Rectal smooth muscle tissue (tissue), 1 donor: ENCODE results near the gene SMOC1.

Experiments
- H3K27ac ChIP-seq: one replicate; pipeline ENCODE4 v1.7.0; 2013; ENCODE audit warnings: low read depth, low read length, inconsistent platforms
- H3K27me3 ChIP-seq: one replicate; pipeline ENCODE4 v1.7.0; 2013; ENCODE audit warnings: low read length; ENCODE audit not compliant: control insufficient read depth, insufficient read depth
- H3K36me3 ChIP-seq: one replicate; pipeline ENCODE4 v1.7.0; 2013; ENCODE audit warnings: low read length; ENCODE audit not compliant: control insufficient read depth, insufficient read depth
- H3K4me1 ChIP-seq: one replicate; pipeline ENCODE4 v1.7.0; 2013; ENCODE audit warnings: low read length; ENCODE audit not compliant: control insufficient read depth, insufficient read depth
- H3K4me3 ChIP-seq: one replicate; pipeline ENCODE4 v1.7.0; 2013; ENCODE audit warnings: low read length
- H3K9ac ChIP-seq: one replicate; pipeline ENCODE4 v1.7.0; 2013; ENCODE audit warnings: low read length

The SMOC1 gene

GRCh38 chr14:69917287-69917686 lies 38.1 kb downstream of the SMOC1 start:
- Histone ChIP-seq H3K4me3 (no peak overlapping the region), H3K27me3 (no peaks in the 10 kb centered on the region), H3K9ac (no peak overlapping the region), H3K36me3 (no peaks in the 10 kb centered on the region), H3K4me1 (no peaks in the 10 kb centered on the region), H3K27ac (no peak overlapping the region)

- no peak overlapping the region for H3K27ac ChIP-seq
Observed at GRCh38 chr14:69919815-69920214, 40.6 kb downstream of the SMOC1 start.

DNA sequence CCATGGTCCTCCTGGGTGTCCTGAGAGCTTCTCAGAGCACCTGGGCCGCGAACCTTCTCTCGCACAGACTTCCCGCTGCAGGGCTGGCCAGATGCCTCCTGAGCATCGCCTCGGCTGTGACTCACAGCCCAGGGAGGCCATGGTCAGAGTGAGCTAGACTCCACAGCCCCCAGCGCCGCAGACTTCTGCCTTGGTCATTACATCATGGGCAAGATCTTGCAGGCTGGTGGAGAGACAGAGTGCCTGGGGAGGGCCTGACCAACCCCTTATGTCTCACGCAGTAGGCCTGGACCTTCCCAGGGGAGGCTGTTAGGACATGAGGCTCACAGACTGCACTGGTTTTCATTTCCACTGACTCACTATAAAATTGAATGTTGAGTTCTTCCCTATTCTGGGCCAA lies 41.8 kb downstream of the SMOC1 start:
- Histone ChIP-seq H3K4me3 (no peak overlapping the region), H3K4me1 (no peaks in the 10 kb centered on the region), H3K27me3 (no peaks in the 10 kb centered on the region), H3K36me3 (no peaks in the 10 kb centered on the region), H3K9ac (no peak overlapping the region), H3K27ac (no peak overlapping the region)

More at GRCh38 chr14:69919815-69920214, 40.6 kb downstream of the SMOC1 start:
- no peak overlapping the region for H3K9ac ChIP-seq
- H3K36me3 ChIP-seq = no peaks in the 10 kb centered on the region
- H3K4me1 ChIP-seq = no peaks in the 10 kb centered on the region
- no peaks in the 10 kb centered on the region for H3K27me3 ChIP-seq
- no peak overlapping the region for H3K4me3 ChIP-seq

GRCh38 chr14:69922198-69922597 lies 43.0 kb downstream of the SMOC1 start:
- H3K4me3 ChIP-seq = no peak overlapping the region
- no peaks in the 10 kb centered on the region for H3K36me3 ChIP-seq
- no peaks in the 10 kb centered on the region for H3K4me1 ChIP-seq
- no peak overlapping the region for H3K9ac ChIP-seq
- H3K27me3 ChIP-seq = no peaks in the 10 kb centered on the region
- no peak overlapping the region for H3K27ac ChIP-seq

GRCh38 chr14:69924201-69924600 lies 45.0 kb downstream of the SMOC1 start:
- Histone ChIP-seq H3K27me3 (no peaks in the 10 kb centered on the region), H3K27ac (no peak overlapping the region), H3K4me3 (no peak overlapping the region), H3K9ac (no peak overlapping the region), H3K4me1 (no peaks in the 10 kb centered on the region), H3K36me3 (no peaks in the 10 kb centered on the region)

- no peak overlapping the region for H3K27ac ChIP-seq
- H3K27me3 ChIP-seq = peaks cover 2% of the 10 kb centered on the region
- no peaks in the 10 kb centered on the region for H3K36me3 ChIP-seq
Observed at GRCh38 chr14:69928111-69928523, 48.9 kb downstream of the SMOC1 start.

DNA sequence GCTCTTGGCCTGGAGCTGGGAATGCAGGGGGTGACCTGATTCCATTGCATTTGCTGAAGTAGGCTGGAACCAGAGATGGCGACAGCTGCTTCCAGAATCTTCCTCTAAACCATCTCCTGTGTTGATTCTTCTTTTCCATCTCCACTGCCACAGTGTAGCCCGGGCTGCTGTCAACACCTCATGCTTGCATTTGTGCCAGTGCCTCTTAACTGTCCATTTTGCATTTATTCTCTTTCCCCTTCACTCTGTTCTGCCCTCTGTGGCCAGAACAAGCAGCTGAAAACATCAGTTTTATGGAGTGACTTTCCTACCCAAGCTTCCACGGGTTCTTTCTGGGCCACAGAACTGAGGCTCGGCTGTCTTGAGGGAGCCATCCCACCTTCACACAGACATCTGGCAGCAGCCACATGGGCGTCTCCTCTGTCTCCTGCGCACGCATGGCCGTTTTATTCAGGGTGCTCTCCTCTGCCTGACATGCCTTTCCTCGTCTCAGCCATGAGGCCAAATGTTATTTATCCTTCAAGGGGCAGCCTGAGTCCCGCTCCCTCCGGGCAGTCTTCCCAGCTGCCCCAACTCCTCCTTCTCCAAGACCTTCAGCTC lies 51.7 kb downstream of the SMOC1 start:
- H3K4me1 ChIP-seq = no peaks in the 10 kb centered on the region
- peaks cover 3% of the 10 kb centered on the region for H3K27me3 ChIP-seq
- no peak overlapping the region for H3K4me3 ChIP-seq
- H3K9ac ChIP-seq = no peak overlapping the region
- H3K27ac ChIP-seq = no peak overlapping the region
- no peaks in the 10 kb centered on the region for H3K36me3 ChIP-seq

More at GRCh38 chr14:69928111-69928523, 48.9 kb downstream of the SMOC1 start:
- Histone ChIP-seq H3K9ac (no peak overlapping the region), H3K4me3 (no peak overlapping the region), H3K4me1 (no peaks in the 10 kb centered on the region)

GRCh38 chr14:69931960-69932359 lies 52.7 kb downstream of the SMOC1 start:
- Histone ChIP-seq H3K4me1 (no peaks in the 10 kb centered on the region), H3K9ac (no peak overlapping the region), H3K36me3 (no peaks in the 10 kb centered on the region), H3K4me3 (no peak overlapping the region), H3K27me3 (peaks cover 6% of the 10 kb centered on the region), H3K27ac (no peak overlapping the region)

- no peaks in the 10 kb centered on the region for H3K4me1 ChIP-seq
- H3K27ac ChIP-seq = no peak overlapping the region
- H3K27me3 ChIP-seq = peaks cover 6% of the 10 kb centered on the region
- no peak overlapping the region for H3K9ac ChIP-seq
- no peaks in the 10 kb centered on the region for H3K36me3 ChIP-seq
- no peak overlapping the region for H3K4me3 ChIP-seq
Observed at GRCh38 chr14:69932391-69932790, 53.2 kb downstream of the SMOC1 start.

GRCh38 chr14:69933623-69934275 lies 54.5 kb downstream of the SMOC1 start:
- peaks cover 6% of the 10 kb centered on the region for H3K27me3 ChIP-seq
- H3K36me3 ChIP-seq = no peaks in the 10 kb centered on the region
- H3K4me1 ChIP-seq = no peaks in the 10 kb centered on the region
- H3K9ac ChIP-seq = no peak overlapping the region
- no peak overlapping the region for H3K4me3 ChIP-seq
- no peak overlapping the region for H3K27ac ChIP-seq

DNA sequence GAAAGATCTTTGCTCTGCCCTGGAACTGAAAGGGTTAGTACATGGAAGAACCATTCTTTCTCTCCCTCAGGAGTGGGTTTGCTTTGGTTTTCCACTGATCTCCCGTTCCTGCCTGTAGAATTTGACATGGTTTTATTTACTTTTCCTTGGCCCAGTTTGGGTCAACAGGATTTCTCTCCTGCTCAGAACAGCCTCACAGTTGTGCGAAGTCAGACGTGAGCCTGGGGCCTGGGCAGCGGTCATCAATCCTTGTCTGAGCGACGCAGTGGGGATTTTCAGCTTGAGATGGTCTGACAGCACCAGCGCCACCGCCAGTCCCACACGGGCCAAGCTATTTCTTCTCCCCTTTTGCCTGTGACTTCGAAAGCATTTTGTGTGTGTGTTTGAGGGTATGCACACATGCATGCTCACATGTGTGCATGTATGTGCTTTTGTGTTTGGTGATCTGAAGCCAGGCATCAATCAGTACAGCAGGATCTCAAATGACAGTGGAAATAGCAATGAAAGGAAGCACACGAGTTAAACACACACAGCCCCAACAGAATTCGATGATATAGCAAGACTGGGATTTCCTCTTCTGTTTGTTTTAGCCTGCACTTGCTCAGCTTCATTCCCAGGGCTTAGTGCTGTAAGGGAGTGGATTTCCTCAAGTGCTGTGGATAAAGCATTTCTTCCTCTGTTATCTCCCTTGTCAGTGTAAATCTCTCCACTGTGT lies 58.3 kb downstream of the SMOC1 start:
- Histone ChIP-seq H3K27me3 (peaks cover 3% of the 10 kb centered on the region), H3K27ac (no peak overlapping the region), H3K9ac (no peak overlapping the region)

DNA sequence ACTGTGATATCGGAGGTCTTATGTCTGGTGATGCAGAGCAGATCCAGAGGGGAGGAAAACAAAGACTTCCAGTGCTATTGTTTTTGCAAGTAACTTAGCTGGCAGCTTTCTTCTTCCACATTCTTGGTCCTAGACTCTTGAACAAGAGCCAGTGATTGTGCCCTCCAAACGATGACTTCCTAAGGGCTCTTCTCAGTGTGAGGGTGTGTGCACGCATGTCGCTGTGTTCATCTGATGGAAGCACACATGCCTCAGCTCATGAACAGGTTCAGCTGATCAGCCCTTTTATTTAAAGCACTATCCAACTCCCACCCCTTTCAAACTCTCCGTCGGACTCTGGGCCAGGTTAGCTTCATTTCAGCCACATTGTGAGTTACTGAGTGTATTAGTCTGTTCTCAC lies 59.5 kb downstream of the SMOC1 start:
- H3K27me3 ChIP-seq = peaks cover 3% of the 10 kb centered on the region

More for the DNA sequence above, 58.3 kb downstream of the SMOC1 start:
- no peaks in the 10 kb centered on the region for H3K4me1 ChIP-seq
- no peak overlapping the region for H3K4me3 ChIP-seq
- H3K36me3 ChIP-seq = no peaks in the 10 kb centered on the region

More for the DNA sequence above, 59.5 kb downstream of the SMOC1 start:
- Histone ChIP-seq H3K27ac (no peak overlapping the region), H3K9ac (no peak overlapping the region), H3K4me3 (no peak overlapping the region), H3K4me1 (no peaks in the 10 kb centered on the region), H3K36me3 (no peaks in the 10 kb centered on the region)
